Keratinocyte (primary cell): ENCODE measurements around the gene NADK2. TPM values are rescaled to one million over a fixed set of nuclear protein-coding genes. Genes with fewer than 3 reads are reported as not detected.

ENCODE experiments used
- DNase-seq: peaks from one replicate; pipeline ENCODE4 v3.0.0-alpha.2; 2011; ENCODE audit warnings: low read depth, missing footprints, low spot score
- FAIRE-seq: peaks from 2 replicates; lab custom pipeline; 2011; peaks lifted over from hg19 to GRCh38; lab: Jason Lieb, UNC
- H2AFZ ChIP-seq: 2 replicates; pipeline ENCODE4 v1.6.0; 2012; ENCODE audit warnings: low read length, control low read depth, inconsistent platforms; ENCODE audit not compliant: control insufficient read depth
- H3K27ac ChIP-seq: 2 replicates; pipeline ENCODE4 v1.5.1; 2011; ENCODE audit warnings: low read length; ENCODE audit not compliant: control insufficient read depth, insufficient read depth
- H3K27me3 ChIP-seq: 3 replicates; pipeline ENCODE4 v1.6.0; 2011; ENCODE audit warnings: low read length; ENCODE audit not compliant: control insufficient read depth, insufficient read depth; ENCODE audit errors: extremely low read depth
- H3K36me3 ChIP-seq, 2 experiments: 2 replicates in 1 of 2; 3 replicates in 1 of 2; pipeline ENCODE4 v1.5.1; 2011; ENCODE audit warnings: low read length in 2 of 2, mild to moderate bottlenecking in 1 of 2; ENCODE audit not compliant: control insufficient read depth in 2 of 2, insufficient read depth in 2 of 2; ENCODE audit errors: extremely low read depth in 1 of 2
- H3K4me1 ChIP-seq: 3 replicates; pipeline ENCODE4 v1.5.1; 2011; ENCODE audit warnings: low read length; ENCODE audit not compliant: control insufficient read depth, insufficient read depth; ENCODE audit errors: extremely low read depth
- H3K4me2 ChIP-seq: 3 replicates; pipeline ENCODE4 v1.6.0; 2011; ENCODE audit warnings: low read depth, low read length; ENCODE audit not compliant: control insufficient read depth, insufficient read depth; ENCODE audit errors: extremely low read depth
- H3K4me3 ChIP-seq, 3 experiments: fragments of 200-600 bp in 1 of 3; sonication (generic) in 1 of 3; 2 replicates in 2 of 3; 3 replicates in 1 of 3; pipeline ENCODE4 v1.5.1; 2011 to 2016; ENCODE audit warnings: low read length in 3 of 3, mild to moderate bottlenecking in 3 of 3, control low read depth in 2 of 3, inconsistent platforms in 1 of 3, low read depth in 1 of 3, mixed read lengths in 1 of 3, mixed run types in 1 of 3, moderate library complexity in 1 of 3; ENCODE audit not compliant: control insufficient read depth in 2 of 3, insufficient read depth in 2 of 3; ENCODE audit errors: extremely low read depth in 1 of 3
- H3K79me2 ChIP-seq: 2 replicates; pipeline ENCODE4 v1.6.0; 2012; ENCODE audit warnings: low read length; ENCODE audit not compliant: control insufficient read depth, insufficient read depth
- H3K9ac ChIP-seq: 3 replicates; pipeline ENCODE4 v1.6.0; 2011; ENCODE audit warnings: low read length; ENCODE audit not compliant: control insufficient read depth, insufficient read depth; ENCODE audit errors: extremely low read depth
- H3K9me1 ChIP-seq: 3 replicates; pipeline ENCODE4 v1.6.0; 2011; ENCODE audit warnings: low read length; ENCODE audit not compliant: control insufficient read depth, insufficient read depth; ENCODE audit errors: extremely low read depth
- H3K9me3 ChIP-seq: 2 replicates; pipeline ENCODE4 v1.5.1; 2012; ENCODE audit warnings: low read depth, low read length; ENCODE audit not compliant: control insufficient read depth
- H4K20me1 ChIP-seq: 3 replicates; pipeline ENCODE4 v1.6.0; 2011; ENCODE audit warnings: low read length; ENCODE audit not compliant: control insufficient read depth, insufficient read depth; ENCODE audit errors: extremely low read depth
- EZH2 ChIP-seq: IDR thresholded peaks from one replicate; pipeline ENCODE4 v1.6.1; 2012; ENCODE audit warnings: inconsistent platforms, mild to moderate bottlenecking, low read length, moderate library complexity
- dilution Hi-C: fragments of 300-500 bp; cut with MboI; formaldehyde crosslinking; loops from one replicate; pipeline ENCODE4 v1.7.0; 2020; ENCODE audit warnings: low sequenced_read_pairs; ENCODE audit not compliant: extremely low pct_ligation_motif_present
- polyA plus RNA-seq, 5 experiments: library from polyadenylated mRNA; depleted of rRNA in 3 of 5; stranded (reverse) in 3 of 5; stranded (forward) in 1 of 5; unstranded in 1 of 5; fragments of >200 nt; gene quantifications; 1 replicate in 1 of 5; 2 replicates in 3 of 5; 3 replicates in 1 of 5; pipeline versions ENCODE4 v1.2.1 to v1.2.3, GENCODE V29; 2011 to 2012; ENCODE audit warnings: missing spikeins in 2 of 5, low read depth in 1 of 5, low replicate concordance in 1 of 5
- TF ChIP-seq, protein P1 (sequence below), 3 experiments: IDR thresholded peaks in 1 of 3; conservative IDR thresholded peaks in 1 of 3; optimal IDR thresholded peaks in 1 of 3; 2 replicates in 2 of 3; 3 replicates in 1 of 3; pipeline versions ENCODE3 to v1.5.1; 2011; ENCODE audit warnings: low read length in 3 of 3, mild to moderate bottlenecking in 3 of 3, moderate library complexity in 2 of 3, control low read depth in 1 of 3, inconsistent platforms in 1 of 3; ENCODE audit not compliant: insufficient read depth in 2 of 3; ENCODE audit errors: extremely low read depth in 1 of 3

Gene NADK2
- polyA plus RNA-seq, 1 donor (not counting 4 experiments of a cell fraction or from before 2014, with no cell fraction given), result 15.4 TPM

- H3K27me3 ChIP-seq, result no peaks in the 10 kb centered on the region
- no peak overlapping the region for H2AFZ ChIP-seq
- H3K9me1 ChIP-seq, result no peaks in the 10 kb centered on the region
- TF ChIP-seq, protein P1, sequence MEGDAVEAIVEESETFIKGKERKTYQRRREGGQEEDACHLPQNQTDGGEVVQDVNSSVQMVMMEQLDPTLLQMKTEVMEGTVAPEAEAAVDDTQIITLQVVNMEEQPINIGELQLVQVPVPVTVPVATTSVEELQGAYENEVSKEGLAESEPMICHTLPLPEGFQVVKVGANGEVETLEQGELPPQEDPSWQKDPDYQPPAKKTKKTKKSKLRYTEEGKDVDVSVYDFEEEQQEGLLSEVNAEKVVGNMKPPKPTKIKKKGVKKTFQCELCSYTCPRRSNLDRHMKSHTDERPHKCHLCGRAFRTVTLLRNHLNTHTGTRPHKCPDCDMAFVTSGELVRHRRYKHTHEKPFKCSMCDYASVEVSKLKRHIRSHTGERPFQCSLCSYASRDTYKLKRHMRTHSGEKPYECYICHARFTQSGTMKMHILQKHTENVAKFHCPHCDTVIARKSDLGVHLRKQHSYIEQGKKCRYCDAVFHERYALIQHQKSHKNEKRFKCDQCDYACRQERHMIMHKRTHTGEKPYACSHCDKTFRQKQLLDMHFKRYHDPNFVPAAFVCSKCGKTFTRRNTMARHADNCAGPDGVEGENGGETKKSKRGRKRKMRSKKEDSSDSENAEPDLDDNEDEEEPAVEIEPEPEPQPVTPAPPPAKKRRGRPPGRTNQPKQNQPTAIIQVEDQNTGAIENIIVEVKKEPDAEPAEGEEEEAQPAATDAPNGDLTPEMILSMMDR (optimal IDR thresholded peaks at IDR 0.05 in 1 of 3, IDR thresholded peaks at IDR 0.05 in 1 of 3, conservative IDR thresholded peaks at IDR 0.05 in 1 of 3; ENCODE audit: extremely low read depth in 1 of 3, insufficient read depth in 2 of 3, low read length in 3 of 3), result no peak
- TF ChIP-seq EZH2, result no peak
- H3K9ac ChIP-seq, result no peak overlapping the region
- H3K36me3 ChIP-seq, result no peaks in the 10 kb centered on the region
- dilution Hi-C loops, result no loop called here
- H3K4me2 ChIP-seq, result no peak overlapping the region
- no peaks in the 10 kb centered on the region for H4K20me1 ChIP-seq
- FAIRE-seq, result no peak
- H3K27ac ChIP-seq, result no peak overlapping the region
- no peaks in the 10 kb centered on the region for H3K79me2 ChIP-seq
- H3K4me3 ChIP-seq, result no peak overlapping the region
- no peaks in the 10 kb centered on the region for H3K4me1 ChIP-seq
- H3K9me3 ChIP-seq, result no peaks in the 10 kb centered on the region
- DNase-seq, result no peak
Measured at GRCh38 chr5:36264202-36264760, 22.6 kb upstream of the NADK2 start.

DNA sequence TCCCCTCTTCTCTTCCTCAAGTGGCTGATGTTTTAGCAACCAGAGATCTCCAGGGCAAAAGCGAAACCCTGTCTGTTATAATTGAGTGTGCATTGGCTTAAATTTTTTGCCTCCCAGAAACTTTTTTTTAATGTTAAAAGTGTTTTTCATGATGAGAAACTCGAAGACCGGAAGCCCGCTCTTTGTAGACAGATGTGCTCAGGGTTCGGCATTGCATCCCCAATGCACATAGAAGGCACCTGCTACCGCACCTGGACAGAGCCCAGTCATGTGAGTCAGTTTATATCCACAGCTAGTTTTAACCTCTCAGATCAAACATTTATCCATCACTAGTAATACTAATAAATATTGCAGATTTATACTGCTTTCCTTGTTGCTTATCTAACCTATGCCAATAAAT lies 19.5 kb upstream of the NADK2 start:
- Histone ChIP-seq H3K27ac (no peak overlapping the region), H3K4me3 (no peak overlapping the region), H3K36me3 (no peaks in the 10 kb centered on the region), H3K9me1 (no peaks in the 10 kb centered on the region), H3K4me1 (no peaks in the 10 kb centered on the region), H4K20me1 (no peaks in the 10 kb centered on the region), H3K27me3 (no peaks in the 10 kb centered on the region), H2AFZ (no peak overlapping the region), H3K4me2 (no peak overlapping the region), H3K9ac (no peak overlapping the region), H3K9me3 (no peaks in the 10 kb centered on the region), H3K79me2 (no peaks in the 10 kb centered on the region)
- no peak for TF ChIP-seq EZH2
- TF ChIP-seq, protein P1 (optimal IDR thresholded peaks at IDR 0.05 in 1 of 3, IDR thresholded peaks at IDR 0.05 in 1 of 3, conservative IDR thresholded peaks at IDR 0.05 in 1 of 3; ENCODE audit: extremely low read depth in 1 of 3, insufficient read depth in 2 of 3, low read length in 3 of 3), result no peak
- dilution Hi-C loops, result no loop called here
- DNase-seq (no peak), FAIRE-seq (no peak)
